ENCODE data around the gene SEMA3B. TPM values are rescaled to one million over a fixed set of nuclear protein-coding genes. Genes with fewer than 3 reads are reported as not detected.

Gene SEMA3B
- total and polyA plus RNA-seq, 9 of the 15 experiments (the other 6 are each of a cell fraction or from before 2014, with no cell fraction given) = 0.03 to 1.8 (median 0.55) TPM; not detected in 1

DNA sequence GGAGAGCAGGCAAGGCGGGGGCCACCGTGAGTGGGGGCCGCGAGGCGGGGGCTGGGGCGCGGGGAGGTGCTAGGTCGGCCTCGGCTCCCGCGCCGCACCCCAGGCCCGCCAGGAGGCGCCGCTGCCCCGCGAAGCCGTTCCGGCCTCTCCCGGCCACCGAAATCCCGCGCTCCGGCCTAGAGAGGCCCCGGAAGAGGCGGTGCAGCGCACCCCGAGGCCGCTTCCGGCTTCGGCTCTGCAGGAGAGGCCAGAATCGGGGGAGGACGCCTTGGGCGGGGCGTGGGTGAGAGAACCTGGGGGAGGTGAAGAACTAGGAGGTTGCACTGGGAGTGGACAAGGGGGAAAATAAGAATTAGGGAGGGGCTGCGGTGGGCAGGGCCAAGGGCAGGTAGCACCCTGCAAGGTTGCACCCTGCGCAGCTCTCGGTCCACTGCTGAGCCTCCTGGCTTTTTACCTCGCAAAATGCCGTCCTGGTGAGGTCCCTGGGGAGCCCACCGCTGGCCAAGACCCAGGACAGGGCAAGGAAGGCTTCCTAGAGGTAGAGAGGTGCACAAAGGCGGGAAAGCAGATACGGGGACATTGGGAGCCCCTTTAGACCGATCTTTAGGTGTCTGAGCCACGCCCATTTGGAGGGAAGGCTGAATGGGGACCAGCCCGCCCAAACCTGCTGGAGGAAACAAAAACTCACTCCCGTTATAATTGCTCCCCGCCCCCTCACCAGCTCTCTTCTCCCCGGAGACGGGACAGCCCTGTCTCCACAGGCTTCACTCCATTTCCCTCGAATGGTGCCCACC lies 41.4 kb upstream of the SEMA3B start (continued):
- peak; percentile 96 to 97 for TF ChIP-seq RAD21 (CRISPR knock-in tag; conservative IDR thresholded peaks at IDR 0.05 in 1 of 2, IDR thresholded peaks at IDR 0.05 in 1 of 2)
- TF ChIP-seq MTA3 (IDR thresholded peaks at IDR 0.05; ENCODE audit: borderline replicate concordance) = 0 out of 2 replicates have a peak, but pooled peaks have one; percentile 14
- no peak for TF ChIP-seq ZNF507 (tag; conservative IDR thresholded peaks at IDR 0.05)
- 0 out of 2 replicates have a peak, but pooled peaks have one; percentile 11 for TF ChIP-seq RHOXF2B (CRISPR knock-in tag; conservative IDR thresholded peaks at IDR 0.05)
- TF ChIP-seq ELF1 (tag; IDR thresholded peaks at IDR 0.05) = peak; percentile 96
- no peak for TF ChIP-seq ZNF253 (CRISPR knock-in tag; conservative IDR thresholded peaks at IDR 0.05)
- no peak for TF ChIP-seq ZNF347 (CRISPR knock-in tag; IDR thresholded peaks at IDR 0.05; ENCODE audit: low read depth)
- TF ChIP-seq, protein P1, sequence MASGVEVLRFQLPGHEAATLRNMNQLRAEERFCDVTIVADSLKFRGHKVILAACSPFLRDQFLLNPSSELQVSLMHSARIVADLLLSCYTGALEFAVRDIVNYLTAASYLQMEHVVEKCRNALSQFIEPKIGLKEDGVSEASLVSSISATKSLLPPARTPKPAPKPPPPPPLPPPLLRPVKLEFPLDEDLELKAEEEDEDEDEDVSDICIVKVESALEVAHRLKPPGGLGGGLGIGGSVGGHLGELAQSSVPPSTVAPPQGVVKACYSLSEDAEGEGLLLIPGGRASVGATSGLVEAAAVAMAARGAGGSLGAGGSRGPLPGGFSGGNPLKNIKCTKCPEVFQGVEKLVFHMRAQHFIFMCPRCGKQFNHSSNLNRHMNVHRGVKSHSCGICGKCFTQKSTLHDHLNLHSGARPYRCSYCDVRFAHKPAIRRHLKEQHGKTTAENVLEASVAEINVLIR (CRISPR knock-in tag; IDR thresholded peaks at IDR 0.05) = no peak
- TF ChIP-seq PHF21A (IDR thresholded peaks at IDR 0.05; ENCODE audit: borderline replicate concordance, low read depth) = no peak
- TF ChIP-seq CBX3 (IDR thresholded peaks at IDR 0.05; ENCODE audit: borderline replicate concordance in 1 of 2, low read length in 2 of 2) = peak in 1 of 2 experiments; percentile 40; a peak in 1 of 3 replicates
- TF ChIP-seq E2F8 (IDR thresholded peaks at IDR 0.05; ENCODE audit: low read depth, partially characterized antibody) = peak; percentile 96
- TF ChIP-seq, protein P2, sequence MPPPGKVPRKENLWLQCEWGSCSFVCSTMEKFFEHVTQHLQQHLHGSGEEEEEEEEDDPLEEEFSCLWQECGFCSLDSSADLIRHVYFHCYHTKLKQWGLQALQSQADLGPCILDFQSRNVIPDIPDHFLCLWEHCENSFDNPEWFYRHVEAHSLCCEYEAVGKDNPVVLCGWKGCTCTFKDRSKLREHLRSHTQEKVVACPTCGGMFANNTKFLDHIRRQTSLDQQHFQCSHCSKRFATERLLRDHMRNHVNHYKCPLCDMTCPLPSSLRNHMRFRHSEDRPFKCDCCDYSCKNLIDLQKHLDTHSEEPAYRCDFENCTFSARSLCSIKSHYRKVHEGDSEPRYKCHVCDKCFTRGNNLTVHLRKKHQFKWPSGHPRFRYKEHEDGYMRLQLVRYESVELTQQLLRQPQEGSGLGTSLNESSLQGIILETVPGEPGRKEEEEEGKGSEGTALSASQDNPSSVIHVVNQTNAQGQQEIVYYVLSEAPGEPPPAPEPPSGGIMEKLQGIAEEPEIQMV (tag; conservative IDR thresholded peaks at IDR 0.05; ENCODE audit: low read depth) = no peak
- no peak for TF ChIP-seq ERF (CRISPR knock-in tag; IDR thresholded peaks at IDR 0.05)
- TF ChIP-seq NFRKB (IDR thresholded peaks at IDR 0.05; ENCODE audit: low read depth) = no peak
- TF ChIP-seq, protein P3, sequence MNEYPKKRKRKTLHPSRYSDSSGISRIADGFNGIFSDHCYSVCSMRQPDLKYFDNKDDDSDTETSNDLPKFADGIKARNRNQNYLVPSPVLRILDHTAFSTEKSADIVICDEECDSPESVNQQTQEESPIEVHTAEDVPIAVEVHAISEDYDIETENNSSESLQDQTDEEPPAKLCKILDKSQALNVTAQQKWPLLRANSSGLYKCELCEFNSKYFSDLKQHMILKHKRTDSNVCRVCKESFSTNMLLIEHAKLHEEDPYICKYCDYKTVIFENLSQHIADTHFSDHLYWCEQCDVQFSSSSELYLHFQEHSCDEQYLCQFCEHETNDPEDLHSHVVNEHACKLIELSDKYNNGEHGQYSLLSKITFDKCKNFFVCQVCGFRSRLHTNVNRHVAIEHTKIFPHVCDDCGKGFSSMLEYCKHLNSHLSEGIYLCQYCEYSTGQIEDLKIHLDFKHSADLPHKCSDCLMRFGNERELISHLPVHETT (CRISPR knock-in tag; conservative IDR thresholded peaks at IDR 0.05 in 1 of 2, IDR thresholded peaks at IDR 0.05 in 1 of 2) = no peak
- peak; percentile 83 for TF ChIP-seq CXXC5 (CRISPR knock-in tag; IDR thresholded peaks at IDR 0.05)
- no peak for TF ChIP-seq SAP30 (IDR thresholded peaks at IDR 0.05; ENCODE audit: borderline replicate concordance, insufficient read depth, low read depth, low read length, poor library complexity, severe bottlenecking)
- no peak for TF ChIP-seq CREB3 (tag; conservative IDR thresholded peaks at IDR 0.05; ENCODE audit: low read depth)
